ENCODE measurements around the gene TTC3.

TTC3 gene

DNA sequence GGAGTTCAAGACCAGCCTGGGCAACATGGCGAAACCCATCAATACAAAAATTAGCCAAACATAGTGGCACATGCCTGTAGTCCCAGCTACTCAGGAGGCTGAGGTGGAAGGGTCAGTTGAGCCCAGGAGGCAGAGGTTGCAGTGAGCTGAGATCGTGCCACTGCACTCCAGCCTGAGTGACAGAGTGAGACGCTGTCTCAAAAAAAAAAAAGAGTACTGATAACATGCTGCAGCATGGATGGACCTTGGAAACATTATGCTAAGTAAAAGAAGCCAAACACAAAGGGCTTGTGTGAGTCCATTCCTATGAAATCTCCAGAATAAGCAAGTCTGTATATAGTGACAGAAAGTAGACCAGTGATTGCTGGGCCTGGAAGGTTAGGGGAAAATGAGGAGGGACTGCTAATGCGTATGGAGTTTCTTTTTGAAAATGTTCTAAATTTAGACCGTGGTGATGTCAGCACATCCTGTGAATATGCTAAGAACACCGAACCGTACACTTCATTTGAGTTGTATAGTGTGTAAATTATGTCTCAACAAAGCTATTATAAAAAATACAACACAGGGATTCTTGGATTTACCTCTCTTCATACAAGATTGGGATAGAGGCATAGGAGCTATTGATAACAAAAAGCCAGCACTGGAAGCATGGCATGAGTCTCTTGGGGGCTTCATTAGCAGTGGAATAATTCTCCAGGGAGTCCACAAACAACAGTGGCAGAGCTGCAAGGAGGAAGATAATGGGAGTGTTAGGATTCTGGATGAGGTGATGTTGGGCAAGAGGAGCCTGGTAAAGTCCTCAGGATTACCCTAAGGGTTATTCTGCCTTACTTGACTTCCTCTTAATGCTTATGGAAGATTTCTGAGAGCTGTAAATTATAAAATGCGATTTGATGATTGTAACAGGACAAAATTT lies 73.5 kb downstream of the TTC3 start:
- in situ Hi-C loops (cut with MboI; ENCODE audit: low sequenced_read_pairs), result no loop called here

- in situ Hi-C loops (cut with MboI; ENCODE audit: low sequenced_read_pairs), result no loop called here
Measured at GRCh38 chr21:37149411-37149810, 76.4 kb downstream of the TTC3 start.

GRCh38 chr21:37153196-37153934 lies 80.3 kb downstream of the TTC3 start:
- in situ Hi-C loops (cut with MboI; ENCODE audit: low sequenced_read_pairs), result no loop called here

GRCh38 chr21:37153935-37154350 lies 80.9 kb downstream of the TTC3 start:
- in situ Hi-C loops (cut with MboI; ENCODE audit: low sequenced_read_pairs), result no loop called here

- in situ Hi-C loops (cut with MboI; ENCODE audit: low sequenced_read_pairs), result no loop called here
Measured at GRCh38 chr21:37155186-37155585, 82.1 kb downstream of the TTC3 start.

DNA sequence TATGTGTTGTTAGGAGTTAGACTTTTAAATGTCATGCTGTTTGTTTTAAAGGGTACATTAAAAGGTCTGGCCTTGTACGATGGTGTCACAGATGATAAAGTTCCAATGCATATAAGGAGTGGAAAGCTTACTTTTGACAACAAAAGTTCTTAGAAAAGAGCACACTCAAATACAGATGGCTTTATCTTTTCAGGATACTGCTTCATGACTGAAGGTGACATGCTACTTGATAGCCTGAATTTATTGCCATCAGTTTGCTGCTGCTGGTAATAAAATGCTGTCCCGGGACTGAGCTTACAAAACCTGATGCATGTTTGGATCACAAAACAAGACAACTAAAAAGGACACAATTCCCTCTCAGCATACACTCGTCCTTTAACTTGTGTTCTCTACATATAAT lies 84.9 kb downstream of the TTC3 start:
- in situ Hi-C loops (cut with MboI; ENCODE audit: low sequenced_read_pairs), result no loop called here

- in situ Hi-C loops (cut with MboI; ENCODE audit: low sequenced_read_pairs), result no loop called here
Measured at GRCh38 chr21:37159053-37159776, 86.2 kb downstream of the TTC3 start.

GRCh38 chr21:37159949-37160348 lies 86.9 kb downstream of the TTC3 start:
- in situ Hi-C loops (cut with MboI; ENCODE audit: low sequenced_read_pairs), result no loop called here

DNA sequence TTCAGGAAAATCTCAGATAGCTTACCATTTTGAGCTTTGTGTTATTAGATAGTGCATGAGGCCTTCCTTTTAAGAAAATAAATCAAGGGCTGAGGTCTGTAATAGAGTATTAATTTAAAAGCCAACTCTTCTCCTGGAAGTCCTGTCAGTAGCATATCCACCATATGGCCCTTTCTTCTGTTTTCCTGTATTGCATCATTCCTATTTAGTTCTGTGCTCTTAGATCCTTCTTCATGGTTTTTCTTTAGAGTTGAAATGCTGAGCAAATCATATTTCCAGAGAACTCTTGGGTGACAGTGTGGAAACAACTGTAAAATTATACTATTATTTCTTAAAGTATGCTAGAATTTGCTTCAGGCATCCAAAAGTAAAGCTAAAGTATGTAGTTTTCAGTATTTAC lies 91.7 kb downstream of the TTC3 start:
- in situ Hi-C loops (cut with MboI; ENCODE audit: low sequenced_read_pairs), result no loop called here

GRCh38 chr21:37165586-37165985 lies 92.5 kb downstream of the TTC3 start:
- in situ Hi-C loops (cut with MboI; ENCODE audit: low sequenced_read_pairs), result no loop called here

- in situ Hi-C loops (cut with MboI; ENCODE audit: low sequenced_read_pairs), result no loop called here
Measured at GRCh38 chr21:37166733-37167132, 93.7 kb downstream of the TTC3 start.

DNA sequence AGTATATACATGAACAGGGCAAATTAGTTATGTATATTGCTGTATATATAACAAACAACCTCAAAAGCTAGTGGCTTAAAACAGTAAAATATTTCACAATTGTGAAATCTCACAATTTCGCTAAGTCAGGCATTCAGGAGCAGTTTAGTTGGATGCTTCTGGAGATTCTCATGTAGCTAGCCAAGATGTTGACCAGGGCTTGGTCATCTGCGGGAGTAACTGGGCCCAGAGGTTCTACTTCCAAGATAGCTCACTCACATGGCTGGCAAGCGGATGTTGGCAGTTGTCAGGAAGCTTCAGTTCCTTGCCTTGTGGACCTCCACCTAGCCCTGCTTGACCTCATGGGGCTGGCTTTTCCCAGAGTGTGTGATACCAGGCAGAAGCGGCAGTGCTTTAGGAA lies 95.6 kb downstream of the TTC3 start:
- in situ Hi-C loops (cut with MboI; ENCODE audit: low sequenced_read_pairs), result no loop called here

GRCh38 chr21:37172646-37173045 lies 99.6 kb downstream of the TTC3 start:
- in situ Hi-C loops (cut with MboI; ENCODE audit: low sequenced_read_pairs), result no loop called here

DNA sequence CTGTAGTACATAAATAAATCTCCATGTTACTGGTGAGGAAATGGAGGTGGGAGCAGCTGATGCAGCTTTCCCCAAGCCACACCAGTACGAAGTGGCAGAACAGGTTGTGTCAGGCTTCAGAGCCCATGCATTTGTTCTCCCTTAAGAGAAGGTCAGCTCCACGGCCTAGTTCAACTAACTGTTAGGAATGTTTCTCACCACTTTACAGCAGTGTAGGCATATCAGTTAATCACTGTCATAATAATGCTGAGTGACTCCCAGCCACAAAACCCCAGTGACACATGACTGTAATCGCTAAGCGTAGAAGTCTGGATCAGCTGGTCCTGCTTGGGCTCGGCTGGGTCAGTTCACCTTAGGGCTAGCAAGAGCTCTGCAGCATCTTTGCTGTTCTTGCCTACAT lies 103.7 kb downstream of the TTC3 start:
- in situ Hi-C loops (cut with MboI; ENCODE audit: low sequenced_read_pairs), result no loop called here

GRCh38 chr21:37181059-37181458 lies 108.0 kb downstream of the TTC3 start:
- in situ Hi-C loops (cut with MboI; ENCODE audit: low sequenced_read_pairs), result no loop called here

DNA sequence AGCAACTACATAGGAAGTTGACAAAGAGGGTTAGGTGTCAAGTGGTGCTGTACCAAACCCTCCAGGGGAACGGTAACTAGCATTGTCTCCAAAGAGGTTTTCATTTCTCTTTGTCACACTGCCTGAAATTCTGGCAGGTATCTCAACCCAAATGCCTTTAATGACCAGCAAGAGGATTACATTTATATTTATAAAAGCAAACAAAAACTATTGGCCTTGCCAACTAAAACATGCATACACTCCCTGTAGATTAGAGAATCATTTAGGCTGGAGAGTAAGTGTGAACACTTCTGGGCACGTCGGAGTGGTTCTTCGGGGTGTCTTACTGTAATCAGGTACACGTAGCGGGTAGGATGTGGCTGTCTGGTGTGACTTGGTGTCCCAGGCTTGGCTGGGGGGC lies 109.2 kb downstream of the TTC3 start:
- in situ Hi-C loops (cut with MboI; ENCODE audit: low sequenced_read_pairs), result no loop called here

DNA sequence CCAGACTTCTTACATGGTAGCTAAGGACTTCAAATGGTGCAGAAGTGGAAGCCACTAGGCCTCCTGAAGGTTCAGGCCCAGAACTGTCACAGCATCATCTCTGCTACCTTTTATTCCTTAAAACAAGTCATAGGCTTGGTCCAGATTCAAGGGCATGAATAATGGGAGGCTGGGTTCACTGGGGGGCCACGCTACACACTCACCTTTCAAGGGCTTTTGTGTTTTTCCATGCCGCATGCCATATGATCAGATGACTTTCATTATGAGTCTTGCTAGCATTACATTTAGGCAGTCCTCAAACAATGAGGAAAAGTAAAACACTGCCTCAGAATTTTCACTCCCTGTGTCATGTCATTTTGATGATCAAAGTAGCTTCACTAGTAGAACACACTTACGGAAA lies 110.7 kb downstream of the TTC3 start:
- in situ Hi-C loops (cut with MboI; ENCODE audit: low sequenced_read_pairs), result no loop called here

GRCh38 chr21:37184784-37185593 lies 111.9 kb downstream of the TTC3 start:
- in situ Hi-C loops (cut with MboI; ENCODE audit: low sequenced_read_pairs), result no loop called here

DNA sequence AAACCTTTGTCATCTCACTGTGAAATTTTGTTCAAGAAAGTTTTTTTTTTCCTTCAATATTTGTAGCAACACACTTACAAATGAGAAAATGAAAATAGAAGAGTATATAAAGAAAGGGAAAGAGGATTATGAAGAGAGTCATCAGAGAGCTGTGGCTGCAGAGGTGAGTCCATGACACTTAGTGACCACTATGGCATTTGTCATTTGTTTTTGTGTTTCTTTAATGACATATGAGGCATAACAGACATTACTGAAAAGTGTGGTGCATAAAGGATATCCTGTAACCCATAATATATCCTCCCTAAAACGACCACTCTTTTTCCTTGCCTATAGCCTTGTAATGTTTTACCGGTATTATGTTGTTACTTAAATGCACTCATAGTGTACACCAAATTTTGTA lies 113.9 kb downstream of the TTC3 start:
- in situ Hi-C loops (cut with MboI; ENCODE audit: low sequenced_read_pairs), result no loop called here

DNA sequence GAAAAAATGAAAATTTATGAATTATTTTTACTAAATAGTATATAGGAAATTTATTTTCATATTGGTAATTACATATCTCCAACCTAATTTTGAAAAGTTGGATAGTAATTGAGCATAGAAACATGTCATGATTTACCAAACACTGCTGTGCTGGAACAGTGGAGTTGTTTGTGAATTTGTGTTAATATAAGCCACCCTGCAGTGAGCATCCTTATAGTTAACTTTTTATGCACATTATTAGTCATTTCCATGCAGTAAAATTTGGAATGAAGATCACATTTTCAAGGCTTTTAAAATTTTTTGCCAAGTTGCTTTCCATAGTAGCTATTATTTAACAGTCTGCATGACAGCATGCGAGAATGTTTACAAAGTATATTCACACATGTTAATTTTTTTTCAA lies 115.8 kb downstream of the TTC3 start:
- in situ Hi-C loops (cut with MboI; ENCODE audit: low sequenced_read_pairs), result no loop called here

- in situ Hi-C loops (cut with MboI; ENCODE audit: low sequenced_read_pairs), result no loop called here
Measured at GRCh38 chr21:37192019-37192418, 119.0 kb downstream of the TTC3 start.

Data from hTERT RPE-1 (cell line).